Erythroblast (primary cell): ENCODE results near the gene THAP3.

Experiments used
- GATA1 ChIP-seq: IDR thresholded peaks from 2 replicates; pipeline ENCODE4 v1.6.1; 2011; ENCODE audit warnings: low read depth, mild to moderate bottlenecking, control low read depth, low read length, moderate library complexity
- POLR2A ChIP-seq: IDR thresholded peaks from 2 replicates; pipeline ENCODE4 v1.6.1; 2011; ENCODE audit warnings: mild to moderate bottlenecking, low read length

GRCh38 chr1:6622396-6623152, 2.1 kb upstream of the THAP3 start:
- no peak for TF ChIP-seq POLR2A
- TF ChIP-seq GATA1 = no peak
